K562 (cell line): ENCODE results near the gene ADAMTS10. TPM values are rescaled to one million over a fixed set of nuclear protein-coding genes. Genes with fewer than 3 reads are reported as not detected.

ENCODE experiments used
- BCL6 ChIP-seq: fragments of 250-450 bp; sonication (Bioruptor Pico); IDR thresholded peaks from 2 replicates; pipeline ENCODE4 v1.4.0; 2020
- BCLAF1 ChIP-seq, 2 experiments: fragments of 450-650 bp in 1 of 2; IDR thresholded peaks; 2 replicates each; pipeline ENCODE4 v1.6.1; 2011 to 2017; ENCODE audit warnings: low read depth in 2 of 2, antibody characterized with exemption in 1 of 2, borderline replicate concordance in 1 of 2, low read length in 1 of 2, mild to moderate bottlenecking in 1 of 2, mixed read lengths in 1 of 2; ENCODE audit not compliant: control insufficient read depth in 1 of 2
- DIDO1 ChIP-seq: fragments of 450-650 bp; IDR thresholded peaks from 2 replicates; pipeline ENCODE4 v1.6.1; 2016; ENCODE audit warnings: low read depth, missing biosample characterization, missing genetic modification characterization
- E2F8 ChIP-seq: fragments of 450-650 bp; IDR thresholded peaks from 2 replicates; pipeline ENCODE4 v1.7.1; 2018; ENCODE audit warnings: mild to moderate bottlenecking, low read depth; ENCODE audit not compliant: partially characterized antibody
- EHMT2 ChIP-seq: fragments of 450-650 bp; IDR thresholded peaks from 2 replicates; pipeline ENCODE4 v1.6.1; 2018; ENCODE audit warnings: antibody characterized with exemption
- ETS1 ChIP-seq: conservative IDR thresholded peaks from 2 replicates; pipeline ENCODE4 v1.6.1; 2011; ENCODE audit warnings: low read depth, mild to moderate bottlenecking, low read length; ENCODE audit not compliant: control insufficient read depth
- GABPA ChIP-seq: fragments of 200-800 bp; sonication (Bioruptor generic); conservative IDR thresholded peaks from 2 replicates; pipeline ENCODE4 v1.6.1; 2016; ENCODE audit warnings: low read depth, missing genetic modification characterization, missing compliant biosample characterization
- NFXL1 ChIP-seq: fragments of 450-650 bp; formaldehyde crosslinking; IDR thresholded peaks from 2 replicates; pipeline ENCODE4 v1.4.0; 2021; ENCODE audit warnings: mild to moderate bottlenecking
- PATZ1 ChIP-seq: fragments of 250-450 bp; sonication (Bioruptor Pico); IDR thresholded peaks from 2 replicates; pipeline ENCODE4 v1.5.0; 2020; ENCODE audit warnings: mild to moderate bottlenecking, borderline replicate concordance
- PHB2 ChIP-seq: fragments of 450-650 bp; IDR thresholded peaks from 2 replicates; pipeline ENCODE4 v1.6.1; 2017; ENCODE audit warnings: low read depth
- PKNOX1 ChIP-seq: fragments of 450-650 bp; IDR thresholded peaks from 2 replicates; pipeline ENCODE4 v1.6.1; 2016
- STAT6 ChIP-seq: sonication (generic); formaldehyde crosslinking; IDR thresholded peaks from 2 replicates; pipeline ENCODE4 v1.8.1; 2023; ENCODE audit warnings: mild to moderate bottlenecking, missing genetic modification reagents
- TCF7L2 ChIP-seq: fragments of 150-350 bp; IDR thresholded peaks from 2 replicates; pipeline ENCODE4 v1.6.1; 2016; ENCODE audit warnings: low read depth, mild to moderate bottlenecking, low read length, moderate library complexity
- ZEB2 ChIP-seq: fragments of 450-650 bp; IDR thresholded peaks from 2 replicates; pipeline ENCODE4 v1.6.1; 2016
- polyA plus RNA-seq, 8 experiments: library from polyadenylated mRNA; depleted of rRNA in 4 of 8; stranded (reverse) in 5 of 8; unstranded in 3 of 8; fragments of >200 nt; fragmentation: Nextera tagmentation in 2 of 8; fragmentation: Illumina TruSeq in 1 of 8; extraction: Ambion mirVana in 2 of 8; extraction: Trizol in 1 of 8; gene quantifications; 2 replicates each; pipeline versions ENCODE4 v1.2.1 to v1.2.3, GENCODE V29; 2011 to 2014; ENCODE audit warnings: inconsistent platforms in 1 of 8, missing spikeins in 1 of 8
- total RNA-seq, 7 experiments: library from RNA; depleted of rRNA in 6 of 7; stranded (reverse); fragments of >200 nt in 6 of 7; fragmentation: Illumina TruSeq in 2 of 7; extraction: Trizol in 2 of 7; gene quantifications; 2 replicates each; pipeline versions ENCODE4 v1.2.1 to v1.2.3, GENCODE V29; 2011 to 2021; ENCODE audit warnings: low replicate concordance in 1 of 7

The ADAMTS10 gene
- total and polyA plus RNA-seq, 9 of the 15 experiments (the other 6 are each of a cell fraction or from before 2014, with no cell fraction given), result 0.33 to 1.8 (median 0.57) TPM; not detected in 4

- peak in 1 of 2 experiments; percentile 90; a peak in 2 of 4 replicates for TF ChIP-seq BCLAF1 (IDR thresholded peaks at IDR 0.05; ENCODE audit: borderline replicate concordance in 1 of 2, control insufficient read depth in 1 of 2, low read depth in 2 of 2, low read length in 1 of 2)
- no peak for TF ChIP-seq PATZ1 (CRISPR knock-in tag)
- peak; percentile 91 for TF ChIP-seq EHMT2
- TF ChIP-seq STAT6 (CRISPR knock-in tag), result no peak
- TF ChIP-seq GABPA (tag), result peak; percentile 87
- TF ChIP-seq BCL6, result no peak
- 0 out of 2 replicates have a peak, but pooled peaks have one; percentile 42 for TF ChIP-seq TCF7L2
- 0 out of 2 replicates have a peak, but pooled peaks have one; percentile 11 for TF ChIP-seq PKNOX1
- no peak for TF ChIP-seq NFXL1 (CRISPR knock-in tag)
- no peak for TF ChIP-seq PHB2
- peak; percentile 53 for TF ChIP-seq E2F8
- peak; percentile 81; the same call in 1 of the 2 replicates for TF ChIP-seq ETS1
- peak; percentile 90 for TF ChIP-seq DIDO1 (tag)
- TF ChIP-seq ZEB2, result peak; percentile 56; the same call in 1 of the 2 replicates
Measured at GRCh38 chr19:8552810-8553209, 57.7 kb downstream of the ADAMTS10 start (continued).
